Muscle of arm (tissue), 12 donors: Measurements from ENCODE around the gene CSRNP3. TPM values are rescaled to one million over a fixed set of nuclear protein-coding genes. Genes with fewer than 3 reads are reported as not detected.
A peak's percentile ranks its signal among the peaks of the same experiment; 100 is the strongest.

Experiments used
- DNase-seq: peaks from one replicate; pipeline ENCODE4 v3.0.0-alpha.2; 2013
- polyA plus RNA-seq, 12 donors: library from polyadenylated mRNA; unstranded; fragments of 120-200 nt; gene quantifications; one replicate each; pipeline ENCODE4 v1.2.1, GENCODE V29; 2013; ENCODE audit not compliant: insufficient read length in 12 of 12

Gene CSRNP3
- polyA plus RNA-seq, 12 donors, result 7.7 to 17.3 (median 12.2) TPM; not detected in 1

DNA sequence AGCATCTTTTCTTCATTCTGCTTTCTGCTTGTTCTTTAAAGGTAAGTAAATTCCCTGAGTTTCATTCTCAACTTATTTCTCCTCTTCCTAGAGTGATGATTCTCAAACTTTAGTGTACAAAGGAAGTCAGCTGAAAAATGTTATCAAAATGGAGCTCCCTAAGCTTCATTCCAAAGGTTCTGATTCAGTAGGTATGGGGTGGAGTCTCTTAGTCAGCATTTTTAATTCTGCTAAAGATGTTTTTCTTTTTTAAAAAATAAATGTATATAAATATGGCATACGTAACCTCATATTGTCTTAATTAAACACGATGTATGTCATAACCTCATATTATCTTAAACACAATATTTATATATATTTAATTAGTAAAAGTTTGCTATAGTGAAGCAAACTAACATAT is 3.1 kb upstream of the CSRNP3 start:
- no peak for DNase-seq

DNA sequence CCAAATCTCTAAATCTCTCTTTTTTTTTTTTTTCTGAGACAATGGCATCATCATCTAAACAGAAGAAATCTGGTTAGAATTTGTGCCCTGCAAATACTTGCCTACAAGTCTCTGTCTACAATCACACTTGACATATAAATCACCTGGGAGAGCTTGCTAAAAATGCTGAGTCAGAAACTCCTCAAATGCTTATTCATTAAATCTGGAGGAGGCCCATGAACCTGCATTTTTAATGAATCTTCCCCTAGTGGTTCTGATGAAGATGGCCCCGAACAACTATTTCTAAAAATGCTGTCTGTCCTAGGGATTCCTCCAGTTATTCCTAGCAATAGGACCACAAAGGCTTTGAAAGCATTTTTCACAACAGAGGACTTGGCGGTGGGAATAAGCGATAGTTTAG is 1.6 kb upstream of the CSRNP3 start:
- no peak for DNase-seq

DNA sequence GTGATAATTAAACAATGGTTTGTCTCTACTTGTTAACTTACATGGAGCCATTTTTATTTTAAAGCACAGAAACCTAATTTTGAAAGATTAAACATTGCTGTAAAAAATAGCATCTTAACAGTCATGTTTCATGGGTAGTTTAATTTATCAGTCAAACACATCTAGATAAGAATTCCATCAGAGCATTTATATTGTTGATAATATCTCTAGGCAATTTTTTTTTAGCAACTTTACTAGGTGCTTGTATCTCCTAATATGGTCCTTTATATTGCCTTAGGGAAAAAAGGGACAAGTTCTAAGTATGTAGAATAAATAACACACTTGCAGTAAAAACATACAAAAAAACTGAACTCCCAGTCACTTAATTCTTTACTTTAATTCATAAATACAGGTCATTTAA is 863 bp downstream of the CSRNP3 start:
- no peak for DNase-seq

- DNase-seq, result peak; percentile 63
Observed at GRCh38 chr2:165471349-165471950, 2.0 kb downstream of the CSRNP3 start.

DNA sequence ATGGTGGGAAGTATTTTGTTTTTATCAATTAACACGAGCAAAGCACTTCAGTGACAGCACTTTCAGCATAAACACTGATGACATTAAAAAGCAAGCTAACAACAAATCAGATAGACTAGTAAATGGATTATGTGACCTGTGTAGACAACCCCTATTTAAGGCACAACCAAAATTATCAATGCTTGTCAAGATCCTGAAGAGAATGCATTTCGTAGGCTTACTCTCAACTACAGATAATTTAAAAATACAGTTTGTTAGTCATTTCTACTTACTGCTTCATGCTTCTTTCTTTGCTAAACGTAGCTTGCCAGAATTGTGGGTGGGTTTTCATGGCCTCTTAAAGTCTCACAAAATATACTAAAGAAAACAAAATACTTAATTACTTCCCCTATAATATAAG is 3.4 kb downstream of the CSRNP3 start:
- no peak for DNase-seq

DNA sequence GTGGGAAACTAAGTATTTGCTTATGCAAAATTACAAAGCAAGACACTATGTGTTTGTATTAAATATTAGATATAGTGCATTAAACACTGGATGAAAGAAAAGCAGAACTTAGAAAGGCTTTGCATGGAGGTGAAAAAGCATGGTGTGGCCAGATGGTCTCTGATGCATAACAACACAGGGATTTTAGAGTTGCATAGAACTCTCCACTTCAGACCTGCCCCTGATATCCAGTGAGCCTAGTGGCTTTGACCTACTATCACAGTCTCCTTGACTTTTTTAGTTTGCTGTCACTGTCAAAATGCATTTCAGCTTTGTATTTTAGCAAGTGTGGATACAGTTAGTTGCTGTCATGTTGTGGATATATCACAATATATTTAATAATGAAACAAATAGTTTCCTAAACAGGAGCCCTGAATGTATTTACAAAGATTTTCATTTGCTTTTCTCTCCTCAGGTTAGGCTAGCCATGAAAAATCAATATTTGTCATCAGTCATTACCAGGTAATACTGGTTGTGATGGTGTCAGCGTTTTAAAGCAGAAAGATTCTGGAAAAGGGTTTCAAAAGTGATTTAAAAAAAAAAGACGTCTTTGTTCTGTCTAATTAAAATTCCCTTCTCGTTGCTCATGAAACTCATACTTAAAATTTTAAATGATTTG is 5.2 kb downstream of the CSRNP3 start:
- DNase-seq, result no peak

DNA sequence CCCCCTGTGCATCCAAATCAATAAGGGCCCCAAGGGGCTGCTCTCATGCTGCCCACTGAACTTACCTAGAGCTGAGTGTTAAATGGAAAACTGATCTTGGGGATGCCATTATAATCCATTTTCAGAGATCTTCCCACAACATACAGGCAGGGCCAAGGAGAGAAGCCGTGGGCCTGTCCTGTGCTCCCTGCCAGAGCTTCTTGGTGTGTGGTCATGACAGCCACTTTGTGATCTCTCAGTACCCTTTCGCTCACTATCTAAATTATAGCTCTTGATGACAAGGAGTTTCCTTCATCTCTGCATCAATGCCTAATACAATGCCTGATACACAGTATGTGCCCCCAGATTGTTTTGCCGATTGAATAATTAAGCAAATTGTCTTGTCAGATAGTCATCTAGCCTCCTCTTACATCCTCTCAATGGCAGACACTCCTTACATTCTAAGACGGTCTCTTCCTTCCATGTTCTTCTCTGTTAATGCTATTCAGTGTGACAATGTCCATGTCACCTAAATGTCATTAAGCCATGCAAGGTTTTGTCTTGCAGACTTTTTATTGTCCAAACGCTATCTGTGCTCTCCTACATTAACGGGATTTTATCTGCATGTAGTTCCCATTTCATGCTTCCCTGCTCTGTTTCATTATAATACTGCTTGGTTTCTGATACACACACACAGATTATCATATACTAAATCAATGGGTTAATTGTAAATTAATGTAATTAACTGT is 5.9 kb downstream of the CSRNP3 start:
- DNase-seq, result no peak

- no peak for DNase-seq
Observed at GRCh38 chr2:165479856-165480255, 10.4 kb downstream of the CSRNP3 start.

GRCh38 chr2:165494573-165494972 is 25.1 kb downstream of the CSRNP3 start:
- no peak for DNase-seq

DNA sequence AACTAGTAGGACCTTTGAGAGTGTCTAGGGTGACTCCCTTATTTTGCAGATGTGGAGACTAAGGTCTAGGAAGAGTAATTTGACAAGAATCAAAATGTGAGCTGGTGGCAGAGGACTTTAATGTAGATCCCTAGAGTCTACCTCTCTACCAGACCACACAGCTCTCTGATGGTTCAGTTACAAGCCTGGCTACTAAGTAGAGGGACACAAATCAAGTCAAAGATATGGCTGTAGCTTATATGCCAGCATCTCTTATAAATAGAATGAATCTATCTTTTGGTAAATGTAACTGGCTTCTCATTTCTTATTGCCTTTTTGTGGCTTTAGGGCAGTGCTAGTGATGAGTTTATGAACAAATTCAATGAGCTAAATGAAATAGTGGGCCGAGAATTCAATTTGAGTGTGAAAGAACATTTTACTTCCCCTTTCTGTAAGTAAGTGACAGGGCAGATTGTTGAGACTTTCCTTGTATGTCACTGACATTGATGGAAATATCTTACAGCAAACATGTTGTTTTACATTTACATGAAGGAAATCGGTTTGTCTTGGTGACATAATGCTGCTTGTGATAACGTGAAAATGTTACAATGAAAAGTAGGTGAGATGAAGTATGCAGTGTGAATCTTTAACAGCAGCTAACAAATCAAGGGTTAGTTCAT is 28.3 kb downstream of the CSRNP3 start:
- DNase-seq, result no peak

DNA sequence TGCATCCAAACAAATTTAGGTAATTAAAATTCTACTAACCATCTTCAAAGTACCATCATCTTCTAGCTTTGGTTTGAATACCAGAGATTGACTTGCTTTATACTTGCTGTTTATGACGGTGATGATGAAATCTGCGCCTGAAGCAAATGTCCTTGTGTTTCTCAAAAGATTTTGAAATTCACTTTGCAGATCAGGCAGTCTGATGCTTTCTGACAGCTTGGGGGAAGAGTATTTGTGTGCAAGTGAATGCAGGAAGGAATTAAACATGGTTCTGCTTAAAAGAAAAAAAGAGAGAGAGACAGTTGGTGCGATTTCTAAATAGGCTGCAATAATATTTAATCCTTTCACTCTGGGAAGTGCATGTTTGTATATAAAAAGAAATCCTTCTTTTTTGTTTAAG is 29.6 kb downstream of the CSRNP3 start:
- no peak for DNase-seq

DNA sequence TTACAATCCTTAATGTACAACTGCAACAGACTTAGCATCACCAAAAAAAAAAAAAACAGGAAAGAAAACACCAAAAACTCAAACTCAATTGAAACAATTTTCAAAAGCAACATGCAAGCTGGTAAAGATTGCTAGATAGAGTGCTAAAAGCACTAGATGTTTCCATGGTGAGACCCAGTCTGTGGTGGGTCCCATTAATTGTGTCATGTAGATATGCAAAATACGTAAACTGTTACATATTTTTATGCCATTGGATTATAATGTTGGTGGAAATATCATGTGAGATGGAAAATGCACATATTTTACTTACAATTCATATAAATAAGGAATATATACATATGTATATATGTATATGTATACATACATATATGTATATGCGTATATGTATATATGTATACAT is 30.5 kb downstream of the CSRNP3 start:
- no peak for DNase-seq

- no peak for DNase-seq
Observed at GRCh38 chr2:165500816-165501215, 31.3 kb downstream of the CSRNP3 start.

DNA sequence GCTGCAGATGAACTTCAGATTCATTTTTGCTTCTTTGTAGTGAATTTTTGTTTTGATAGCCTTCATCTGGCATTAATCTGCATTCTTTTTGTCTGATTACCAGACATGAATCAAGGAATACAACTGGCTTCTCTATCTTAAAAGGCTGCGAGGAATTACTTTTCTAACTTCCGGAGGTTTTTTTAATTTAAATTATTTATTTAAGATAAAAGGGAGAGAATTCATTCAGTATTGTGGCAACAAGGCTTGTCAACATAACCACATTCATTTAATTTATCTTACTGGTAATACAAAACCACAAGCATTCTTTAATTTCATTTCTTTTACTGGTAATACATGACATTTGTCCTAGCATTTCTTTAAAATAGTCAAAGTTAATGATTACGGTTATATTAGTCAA is 36.0 kb downstream of the CSRNP3 start:
- DNase-seq, result no peak

DNA sequence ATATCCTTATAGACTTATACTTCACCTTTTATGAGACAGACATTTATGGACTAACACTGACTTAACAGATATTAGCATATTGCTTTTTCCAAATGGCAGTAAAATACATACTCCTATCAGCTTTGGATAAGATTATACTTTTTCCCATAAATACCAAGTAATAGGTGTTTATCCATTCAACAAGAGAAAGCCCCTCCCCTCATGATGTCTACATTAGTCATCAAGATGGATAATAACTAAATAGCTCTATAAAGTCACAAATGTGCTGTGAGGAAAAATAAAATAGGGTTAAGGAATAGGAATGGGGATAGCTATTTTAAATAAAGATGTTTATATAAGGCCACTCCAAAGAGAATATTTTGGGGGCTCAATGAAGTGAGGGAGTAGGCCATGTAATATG is 39.4 kb downstream of the CSRNP3 start:
- no peak for DNase-seq

GRCh38 chr2:165513479-165513878 is 44.0 kb downstream of the CSRNP3 start:
- no peak for DNase-seq

DNA sequence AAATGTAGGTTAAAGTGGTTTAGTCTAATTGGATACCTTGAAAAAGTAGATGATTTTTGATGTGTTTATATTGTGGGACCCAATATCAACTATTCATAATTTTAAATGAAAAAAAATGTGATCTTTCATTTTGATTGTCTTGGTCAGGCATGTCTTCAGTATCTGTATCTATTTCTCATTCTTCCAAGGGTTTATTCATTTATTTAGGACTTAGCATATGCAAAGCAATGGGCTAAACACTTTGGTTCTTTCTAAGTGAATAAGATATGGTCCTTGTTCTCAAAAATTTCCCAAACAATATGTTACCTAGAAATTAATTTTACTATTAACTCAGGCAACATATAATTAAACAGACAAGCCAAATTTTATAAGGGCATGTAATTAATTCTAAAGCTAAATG is 49.1 kb downstream of the CSRNP3 start:
- DNase-seq, result no peak

GRCh38 chr2:165522719-165523118 is 53.2 kb downstream of the CSRNP3 start:
- no peak for DNase-seq

- no peak for DNase-seq
Observed at GRCh38 chr2:165524720-165525119, 55.2 kb downstream of the CSRNP3 start.

- DNase-seq, result no peak
Observed at GRCh38 chr2:165528691-165529090, 59.2 kb downstream of the CSRNP3 start.

GRCh38 chr2:165529130-165529529 is 59.6 kb downstream of the CSRNP3 start:
- no peak for DNase-seq

DNA sequence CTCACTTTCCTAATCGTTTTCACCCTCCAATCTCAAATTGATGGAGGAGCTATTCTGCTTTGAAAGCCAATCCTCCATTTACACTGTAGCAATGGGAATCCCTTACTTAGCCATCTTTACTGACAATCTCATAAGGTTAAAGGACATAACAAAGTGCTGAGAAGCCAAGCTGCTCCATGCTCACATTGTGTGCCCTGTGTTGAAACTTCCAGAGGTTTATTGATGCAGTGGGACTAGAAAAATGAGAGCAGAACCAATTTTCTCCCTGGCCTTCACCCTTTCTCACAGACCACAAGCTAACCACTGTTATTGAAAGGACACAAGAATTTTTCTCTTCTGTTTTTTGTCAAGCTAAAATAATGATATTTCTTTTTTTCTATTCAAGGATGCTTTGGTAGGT is 63.8 kb downstream of the CSRNP3 start:
- DNase-seq, result no peak

DNA sequence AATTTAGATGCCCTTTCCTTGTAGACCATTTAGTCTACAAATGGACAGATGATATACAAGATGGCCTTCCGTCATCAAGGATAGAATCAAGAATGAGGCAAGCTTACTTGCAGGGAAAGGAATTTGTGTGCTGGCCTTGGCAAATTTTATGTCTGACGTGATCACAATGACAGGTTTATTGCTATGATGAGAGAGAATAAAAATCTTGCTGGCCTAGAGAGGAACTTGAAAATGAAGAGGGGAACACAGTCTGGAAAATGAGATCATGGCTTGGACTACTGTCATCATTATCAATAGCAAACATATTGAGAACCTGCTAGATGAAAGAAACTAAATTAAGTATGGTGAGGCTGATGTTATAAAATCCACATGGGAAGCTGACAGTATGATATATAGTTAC is 66.0 kb downstream of the CSRNP3 start:
- DNase-seq, result peak; percentile 59
